HepG2 (cell line): ENCODE measurements around the gene ROS1. TPM values are rescaled to one million over a fixed set of nuclear protein-coding genes. Genes with fewer than 3 reads are reported as not detected.

Experiments used
- ATAC-seq: fragments of 200-7000 bp; cut with Tn5 transposase; 3 replicates; pipeline ENCODE4 v1.9.1; 2020; ENCODE audit warnings: mild to moderate bottlenecking, moderate library complexity
- BruUV-seq: library from RNA; stranded (reverse); fragments of 400-500 nt; replicated peaks from 2 replicates; lab custom pipeline; 2021; lab: Mats Ljungman, UMichigan
- CTCF ChIA-PET: fragments of 300-600 bp; formaldehyde crosslinking; extraction: SDS; loops from one replicate; lab custom pipeline; 2021; ENCODE audit warnings: low total read pairs, inconsistent platforms, low intra/inter-chr PET ratio; lab: Yijun Ruan, JAX
- POLR2A ChIA-PET: fragments of 350-600 bp; sonication (Branson Sonifier 250); formaldehyde crosslinking; loops from one replicate; lab custom pipeline; 2020; ENCODE audit warnings: antibody characterized with exemption, inconsistent platforms; lab: Yijun Ruan, JAX
- DNase-seq: peaks from one replicate; pipeline ENCODE4 v3.0.0-alpha.2; 2015; ENCODE audit warnings: low spot score
- FAIRE-seq: peaks from 3 replicates; lab custom pipeline; 2011; peaks lifted over from hg19 to GRCh38; lab: Jason Lieb, UNC
- H2AFZ ChIP-seq: one replicate; pipeline ENCODE4 v1.6.1; 2011; ENCODE audit warnings: low read length, inconsistent platforms
- H3K27ac ChIP-seq: fragments of 300-600 bp; 3 replicates; pipeline ENCODE4 v1.8.0; 2011; ENCODE audit warnings: mixed run types, mild to moderate bottlenecking, mixed read lengths, low read length, inconsistent platforms; ENCODE audit not compliant: insufficient read depth; ENCODE audit errors: extremely low read length
- H3K27me3 ChIP-seq, 2 experiments: fragments of 200-600 bp in 1 of 2; 2 replicates in 1 of 2; 3 replicates in 1 of 2; pipeline versions ENCODE4 v1.6.0 to v1.8.0; 2011; ENCODE audit warnings: low read length in 2 of 2, mild to moderate bottlenecking in 2 of 2, moderate library complexity in 2 of 2, inconsistent platforms in 1 of 2; ENCODE audit not compliant: insufficient read depth in 2 of 2, control insufficient read depth in 1 of 2
- H3K36me3 ChIP-seq, 2 experiments: fragments of 200-600 bp in 1 of 2; replicated peaks in 1 of 2; 2 replicates in 1 of 2; 3 replicates in 1 of 2; pipeline versions ENCODE4 v1.5.1 to v1.8.0; 2011; ENCODE audit warnings: low read length in 2 of 2, inconsistent platforms in 1 of 2; ENCODE audit not compliant: insufficient read depth in 2 of 2, control insufficient read depth in 1 of 2
- H3K4me1 ChIP-seq: 2 replicates; pipeline ENCODE4 v1.5.1; 2012; ENCODE audit warnings: low read length, inconsistent platforms; ENCODE audit not compliant: insufficient read depth
- H3K4me2 ChIP-seq: 2 replicates; pipeline ENCODE4 v1.6.0; 2011; ENCODE audit warnings: low read depth, low read length, inconsistent platforms
- H3K4me3 ChIP-seq, 3 experiments: fragments of 200-600 bp in 1 of 3; sonication (generic), shearing (Covaris generic) in 1 of 3; replicated peaks in 1 of 3; 2 replicates each; pipeline ENCODE4 v1.5.1; 2011 to 2016; ENCODE audit warnings: low read length in 3 of 3, inconsistent platforms in 2 of 3, low read depth in 2 of 3, mild to moderate bottlenecking in 2 of 3, control low read depth in 1 of 3, mixed read lengths in 1 of 3; ENCODE audit not compliant: insufficient read depth in 1 of 3
- H3K79me2 ChIP-seq: one replicate; pipeline ENCODE4 v1.6.1; 2011; ENCODE audit warnings: low read length, inconsistent platforms; ENCODE audit not compliant: insufficient read depth
- H3K9ac ChIP-seq: 2 replicates; pipeline ENCODE4 v1.6.0; 2011; ENCODE audit warnings: mild to moderate bottlenecking, low read depth, low read length, inconsistent platforms; ENCODE audit not compliant: insufficient read depth
- H3K9me3 ChIP-seq: 2 replicates; pipeline ENCODE4 v1.5.1; 2012; ENCODE audit warnings: mild to moderate bottlenecking, low read length
- H4K20me1 ChIP-seq: 2 replicates; pipeline ENCODE4 v1.6.0; 2011; ENCODE audit warnings: inconsistent platforms, mild to moderate bottlenecking, low read length, moderate library complexity; ENCODE audit not compliant: insufficient read depth
- HMG20B ChIP-seq: conservative IDR thresholded peaks from 2 replicates; pipeline ENCODE4 v1.6.1; 2016; ENCODE audit warnings: missing genetic modification reagents, missing compliant biosample characterization
- KLF12 ChIP-seq: sonication (generic); formaldehyde crosslinking; IDR thresholded peaks from 2 replicates; pipeline ENCODE4 v1.4.0; 2020; ENCODE audit warnings: missing genetic modification reagents, borderline replicate concordance
- PREB ChIP-seq: sonication (generic); formaldehyde crosslinking; IDR thresholded peaks from 2 replicates; pipeline ENCODE4 v1.4.0; 2020; ENCODE audit warnings: missing genetic modification reagents
- SIN3A ChIP-seq: IDR thresholded peaks from 2 replicates; pipeline ENCODE4 v1.6.1; 2011; ENCODE audit warnings: low read depth, mild to moderate bottlenecking, control low read depth, low read length, borderline replicate concordance
- TBX3 ChIP-seq: fragments of 450-650 bp; IDR thresholded peaks from 2 replicates; pipeline ENCODE4 v1.6.1; 2017; ENCODE audit warnings: antibody characterized with exemption, mild to moderate bottlenecking, inconsistent platforms, borderline replicate concordance
- ZNF772 ChIP-seq: sonication (generic); formaldehyde crosslinking; IDR thresholded peaks from 2 replicates; pipeline ENCODE4 v1.5.0; 2020; ENCODE audit warnings: mild to moderate bottlenecking, missing genetic modification reagents
- ZNF878 ChIP-seq: sonication (generic); formaldehyde crosslinking; IDR thresholded peaks from 2 replicates; pipeline ENCODE4 v1.8.1; 2023; ENCODE audit warnings: mild to moderate bottlenecking, missing genetic modification reagents, moderate library complexity
- WGBS: methylation state at CpG from one replicate; pipeline ENCODE4 v1.1.6; 2017; ENCODE audit warnings: low lambda C conversion rate; 5-methylcytosine and 5-hydroxymethylcytosine counted together
- in situ Hi-C: cut with HindIII; loops from 2 replicates; pipeline ENCODE4 v1.10.0; 2017; ENCODE audit warnings: low pct_unique_long_range_greater_than_20kb; ENCODE audit not compliant: extremely low pct_ligation_motif_present
- intact Hi-C: fragments of 100-400 bp; cut with micrococcal nuclease; formaldehyde crosslinking; loops from one replicate; pipeline ENCODE4 v1.10.0; 2022; ENCODE audit not compliant: unreplicated experiment
- polyA plus RNA-seq, 8 experiments: library from polyadenylated mRNA; depleted of rRNA in 3 of 8; stranded (reverse) in 7 of 8; unstranded in 1 of 8; fragments of >200 nt; fragmentation: Illumina TruSeq in 4 of 8; extraction: Trizol in 4 of 8; gene quantifications; 2 replicates each; pipeline versions ENCODE4 v1.2.1 to v1.2.3, GENCODE V29; 2011 to 2016; ENCODE audit warnings: low read depth in 4 of 8, missing spikeins in 1 of 8, mixed read lengths in 1 of 8; ENCODE audit not compliant: insufficient read depth in 1 of 8
- total RNA-seq, 5 experiments: library from RNA; depleted of rRNA; stranded (reverse); fragments of >200 nt; fragmentation: Illumina TruSeq; extraction: Trizol; gene quantifications; 2 replicates each; pipeline ENCODE4 v1.2.3, GENCODE V29; 2016; ENCODE audit warnings: low read depth in 1 of 5
- TF ChIP-seq, protein P1 (sequence below): sonication (generic); formaldehyde crosslinking; IDR thresholded peaks from 2 replicates; pipeline ENCODE4 v1.8.1; 2022; ENCODE audit warnings: mild to moderate bottlenecking, missing genetic modification reagents

ROS1 gene
- total and polyA plus RNA-seq, 2 of the 13 experiments (the other 11 are each of a cell fraction or from before 2014, with no cell fraction given): not detected

- FAIRE-seq: no peak
- intact Hi-C loops: no loop called here
- CTCF ChIA-PET: no interaction called here
Observed at GRCh38 chr6:117275205-117275604, 150.5 kb downstream of the ROS1 start.

More at GRCh38 chr6:117275205-117275604, 150.5 kb downstream of the ROS1 start:
- no peak overlapping the region for H3K4me2 ChIP-seq
- no peak overlapping the region for H3K9ac ChIP-seq
- no peak for DNase-seq
- POLR2A ChIA-PET: no interaction called here
- H3K36me3 ChIP-seq: no peaks in the 10 kb centered on the region
- 23% methylated on average over 9 of the region's 9 CpGs for whole genome bisulfite sequencing
- BruUV-seq: no TSS peak
- H3K4me1 ChIP-seq: no peaks in the 10 kb centered on the region
- in situ Hi-C loops: no loop called here
- no peak overlapping the region for H2AFZ ChIP-seq
- TF ChIP-seq ZNF772 (no peak), PREB (CRISPR knock-in tag) (no peak), ZNF878 (CRISPR knock-in tag) (no peak), KLF12 (CRISPR knock-in tag) (no peak), HMG20B (CRISPR knock-in tag) (no peak), SIN3A (no peak), TBX3 (no peak)
- TF ChIP-seq, protein P1, sequence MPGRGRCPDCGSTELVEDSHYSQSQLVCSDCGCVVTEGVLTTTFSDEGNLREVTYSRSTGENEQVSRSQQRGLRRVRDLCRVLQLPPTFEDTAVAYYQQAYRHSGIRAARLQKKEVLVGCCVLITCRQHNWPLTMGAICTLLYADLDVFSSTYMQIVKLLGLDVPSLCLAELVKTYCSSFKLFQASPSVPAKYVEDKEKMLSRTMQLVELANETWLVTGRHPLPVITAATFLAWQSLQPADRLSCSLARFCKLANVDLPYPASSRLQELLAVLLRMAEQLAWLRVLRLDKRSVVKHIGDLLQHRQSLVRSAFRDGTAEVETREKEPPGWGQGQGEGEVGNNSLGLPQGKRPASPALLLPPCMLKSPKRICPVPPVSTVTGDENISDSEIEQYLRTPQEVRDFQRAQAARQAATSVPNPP: no peak
- TF ChIP-seq, all 625 proteins: peak for 0
- Histone ChIP-seq H3K9me3 (no peaks in the 10 kb centered on the region), H3K27me3 (peaks cover 2 to 24% of the 10 kb centered on the region in 2 experiments; a peak in 4 of 5 replicates), H4K20me1 (no peaks in the 10 kb centered on the region), H3K79me2 (no peaks in the 10 kb centered on the region), H3K4me3 (no peak overlapping the region), H3K27ac (no peak overlapping the region)
- no peak for ATAC-seq
